Endometrium (tissue), 2 donors: ENCODE results near the gene LCTL.
"Not testable (repeated sequence)": the region's sequence is repeated elsewhere in the genome, so short reads cannot be mapped to it uniquely, and the experiment has no call there.

Experiments
- FAIRE-seq: peaks from 2 replicates; lab custom pipeline; 2012; peaks lifted over from hg19 to GRCh38; lab: Jason Lieb, UNC
- donor health status: control.
- donor health status: control.

LCTL gene

GRCh38 chr15:66500346-66500745 lies 65.5 kb downstream of the LCTL start:
- FAIRE-seq: not testable (repeated sequence)

- no peak for FAIRE-seq
Observed at GRCh38 chr15:66498501-66499386, 67.1 kb downstream of the LCTL start.
